Activated T-cell treated with anti-CD3 and anti-CD28 coated beads, Interleukin-2, amount 50 U/mL, for 72 hours (primary cell): ENCODE data around the gene AATK. TPM values are rescaled to one million over a fixed set of nuclear protein-coding genes. Genes with fewer than 3 reads are reported as not detected.

Experiments
- ATAC-seq, 2 donors: fragments of 150-1000 bp; cut with Tn5 transposase; replicated peaks in 1 of 2; 2 replicates each; pipeline ENCODE4 v1.10.0; 2021; ENCODE audit warnings: moderate library complexity in 2 of 2, mild to moderate bottlenecking in 1 of 2
- DNase-seq, 2 donors: peaks; one replicate each; pipeline ENCODE4 v3.0.0; 2021 to 2022; ENCODE audit warnings: mixed read lengths in 1 of 2
- H3K27ac Mint-ChIP-seq: one replicate; pipeline ENCODE4 v1.8.0; 2022; ENCODE audit warnings: mild to moderate bottlenecking, moderate library complexity, mixed read lengths
- H3K27me3 Mint-ChIP-seq: one replicate; pipeline ENCODE4 v1.8.0; 2022; ENCODE audit warnings: low read depth, mixed read lengths
- H3K36me3 Mint-ChIP-seq, 2 donors: one replicate each; pipeline ENCODE4 v1.8.0; 2022; ENCODE audit warnings: mixed read lengths in 2 of 2, mild to moderate bottlenecking in 1 of 2; ENCODE audit not compliant: insufficient read depth in 2 of 2
- H3K4me1 Mint-ChIP-seq: one replicate; pipeline ENCODE4 v1.8.0; 2022; ENCODE audit warnings: low read depth, mixed read lengths
- H3K4me3 Mint-ChIP-seq, 2 donors: one replicate each; pipeline ENCODE4 v1.8.0; 2022; ENCODE audit warnings: mild to moderate bottlenecking in 2 of 2, mixed read lengths in 2 of 2, moderate library complexity in 2 of 2
- H3K9me3 Mint-ChIP-seq, 2 donors: one replicate each; pipeline ENCODE4 v1.8.0; 2022; ENCODE audit warnings: mixed read lengths in 2 of 2
- total RNA-seq, 2 donors: library from RNA; stranded (reverse); gene quantifications; one replicate each; pipeline ENCODE4 v1.2.3, GENCODE V29; 2022

Gene AATK
- total RNA-seq, 2 donors from 2014 or later = 0.48 to 0.81 TPM

DNA sequence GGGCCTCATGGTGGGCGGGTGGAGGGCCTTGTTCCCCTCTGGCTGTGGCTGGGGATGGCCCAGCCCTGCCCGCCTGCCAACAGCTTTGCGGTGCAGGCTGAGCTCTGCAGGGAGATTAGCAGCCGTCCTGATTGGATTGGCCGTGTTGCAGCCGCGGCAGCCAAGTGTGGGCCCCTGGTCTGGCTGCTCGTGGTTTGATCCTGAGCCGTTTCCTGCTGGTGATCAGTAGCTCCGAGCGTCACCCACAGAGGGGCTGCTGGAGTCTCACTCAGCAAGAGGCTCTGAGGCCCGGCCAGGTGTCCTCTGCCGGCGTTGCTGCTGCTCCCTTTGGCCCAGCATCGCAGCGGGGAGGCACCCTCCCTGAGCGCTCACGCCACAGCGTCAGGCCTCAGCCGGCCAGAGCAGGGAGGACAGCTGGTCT, 98.6 kb downstream of the AATK start:
- Mint-ChIP-seq H3K4me3 (no peak overlapping the region), H3K27me3 (no peaks in the 10 kb centered on the region), H3K9me3 (no peaks in the 10 kb centered on the region), H3K36me3 (no peaks in the 10 kb centered on the region), H3K27ac (no peak overlapping the region), H3K4me1 (no peaks in the 10 kb centered on the region)
- ATAC-seq (no peak), DNase-seq (no peak)

Other genes starting within 250 kb of the AATK start
- gene CHMP6, start 174.4 kb downstream of the AATK start, total RNA-seq = 10 to 100 TPM; 11.2 to 12.2 TPM
- 1 to 10 TPM; 8.7 TPM for gene BAIAP2, start 131.1 kb downstream of the AATK start, total RNA-seq
- gene PVALEF, start 714 bp downstream of the AATK start, total RNA-seq = not detected
- gene CEP131, start 56.7 kb upstream of the AATK start, total RNA-seq = 10 to 100 TPM in 1 of 2 donors, 1 to 10 TPM in 1; 8.1 to 11.4 TPM
- gene TEPSIN, start 72.8 kb upstream of the AATK start, total RNA-seq = 10 to 100 TPM; 39.1 to 55.0 TPM
- gene NDUFAF8, start 73.1 kb upstream of the AATK start, total RNA-seq = 10 to 100 TPM; 37.4 to 48.8 TPM
- 10 to 100 TPM; 49.8 to 63.6 TPM for gene SLC38A10, start 129.1 kb upstream of the AATK start, total RNA-seq
- under 1 TPM; 0.02 to 0.14 TPM for gene BAHCC1, start 229.2 kb upstream of the AATK start, total RNA-seq